GM21737 (cell line): ENCODE data around the gene PRKACB.
"Not testable (repeated sequence)": the region's sequence is repeated elsewhere in the genome, so short reads cannot be mapped to it uniquely, and the experiment has no call there.

Experiments
- ATAC-seq: cut with Tn5 transposase; IDR thresholded peaks from one replicate; pipeline ENCODE4 v1.9.1; 2021; ENCODE audit warnings: mild to moderate bottlenecking, moderate library complexity; ENCODE audit not compliant: unreplicated experiment

Gene PRKACB

GRCh38 chr1:84143796-84144565, at the start of gene PRKACB:
TSS of gene PRKACB (plus strand) at chr1:84144271. CDS start at chr1:84144362, 91 bp downstream.
- ATAC-seq = peak; percentile 89

GRCh38 chr1:84095308-84095707, 48.8 kb upstream of the PRKACB start:
- ATAC-seq = no peak

- no peak for ATAC-seq
Measured at GRCh38 chr1:84096176-84096575, 47.9 kb upstream of the PRKACB start.

GRCh38 chr1:84101204-84101603, 42.9 kb upstream of the PRKACB start:
- no peak for ATAC-seq

GRCh38 chr1:84103197-84103992, 40.7 kb upstream of the PRKACB start:
- no peak for ATAC-seq

- ATAC-seq = not testable (repeated sequence)
Measured at GRCh38 chr1:84107538-84107937, 36.5 kb upstream of the PRKACB start.

- no peak for ATAC-seq
Measured at GRCh38 chr1:84107955-84108354, 36.1 kb upstream of the PRKACB start.

- no peak for ATAC-seq
Measured at GRCh38 chr1:84108900-84109578, 35.0 kb upstream of the PRKACB start.

GRCh38 chr1:84110629-84111028, 33.4 kb upstream of the PRKACB start:
- ATAC-seq = no peak

- no peak for ATAC-seq
Measured at GRCh38 chr1:84116558-84116957, 27.5 kb upstream of the PRKACB start.

- ATAC-seq = no peak
Measured at GRCh38 chr1:84117868-84118267, 26.2 kb upstream of the PRKACB start.

- no peak for ATAC-seq
Measured at GRCh38 chr1:84121360-84121759, 22.7 kb upstream of the PRKACB start.

GRCh38 chr1:84122780-84123382, 21.2 kb upstream of the PRKACB start:
- no peak for ATAC-seq

GRCh38 chr1:84133479-84133878, 10.6 kb upstream of the PRKACB start:
- ATAC-seq = no peak

GRCh38 chr1:84135341-84135740, 8.7 kb upstream of the PRKACB start:
- ATAC-seq = no peak

GRCh38 chr1:84141182-84142003, 2.7 kb upstream of the PRKACB start:
- ATAC-seq = no peak

- ATAC-seq = no peak
Measured at GRCh38 chr1:84145068-84145467, 997 bp downstream of the PRKACB start.

- no peak for ATAC-seq
Measured at GRCh38 chr1:84146411-84147032, 2.5 kb downstream of the PRKACB start.

- ATAC-seq = no peak
Measured at GRCh38 chr1:84148758-84149157, 4.7 kb downstream of the PRKACB start.

- ATAC-seq = peak; percentile 67
Measured at GRCh38 chr1:84152649-84153056, 8.6 kb downstream of the PRKACB start.
